ENCODE results near the gene HOXA10.

HOXA10 gene

GRCh38 chr7:27168265-27168947 is 5.7 kb downstream of the HOXA10 start:
- DNase-seq (ENCODE audit: low read depth in 2 of 2), result no peak

GRCh38 chr7:27167916-27168264 is 6.2 kb downstream of the HOXA10 start:
- no peak for DNase-seq (ENCODE audit: low read depth in 2 of 2)

DNA sequence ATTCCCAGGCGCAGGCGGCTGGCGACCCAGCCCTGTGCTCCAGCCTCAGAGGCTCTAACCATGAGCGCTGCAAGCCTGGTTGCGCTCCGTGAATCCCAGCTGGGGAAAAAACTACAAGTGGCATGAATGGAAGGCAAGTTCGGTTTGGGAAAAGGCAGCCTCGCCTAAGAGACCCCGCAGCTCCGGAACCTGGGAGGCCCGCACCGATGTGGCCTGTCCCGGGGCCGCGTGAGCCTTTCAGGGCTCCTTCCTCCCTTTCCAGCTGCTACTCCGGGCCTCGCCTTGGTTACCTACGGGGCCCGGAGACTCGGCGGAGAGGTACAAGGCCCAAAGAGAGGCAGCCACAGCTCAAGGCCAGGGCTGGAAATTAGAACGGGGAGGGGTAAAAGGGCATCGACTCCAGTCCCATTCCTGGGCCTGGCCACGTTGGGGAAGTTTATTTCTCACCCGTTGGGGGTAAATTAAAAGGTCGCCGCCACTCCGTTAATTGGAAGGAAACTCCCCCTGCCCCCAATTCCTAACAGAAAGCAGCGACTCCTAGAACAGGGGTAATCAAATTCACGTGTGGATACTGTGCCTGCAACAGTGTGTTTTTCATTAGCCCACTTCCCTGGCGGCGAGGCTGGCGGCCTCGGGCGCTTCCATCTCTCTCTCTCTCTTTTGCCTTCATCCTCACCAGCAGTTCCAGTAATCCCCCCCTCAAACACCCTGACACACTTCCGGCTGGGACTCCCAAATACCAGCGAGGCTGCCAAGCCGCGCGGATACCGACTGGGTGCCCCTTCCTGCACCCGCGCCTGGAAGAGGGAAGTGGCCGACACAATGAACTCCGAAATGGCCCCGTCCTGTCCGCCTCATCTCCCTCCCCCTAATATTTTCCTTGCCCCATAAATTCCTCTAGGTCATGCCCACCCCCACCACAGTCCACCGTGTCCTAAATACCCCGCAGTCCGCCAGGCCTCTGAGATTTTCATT is 7.3 kb downstream of the HOXA10 start:
- DNase-seq (ENCODE audit: low read depth in 2 of 2), result no peak

GRCh38 chr7:27165996-27166530 is 8.1 kb downstream of the HOXA10 start:
- no peak for DNase-seq (ENCODE audit: low read depth in 2 of 2)

GRCh38 chr7:27165089-27165995 is 8.8 kb downstream of the HOXA10 start, which contains the start of gene HOXA9:
Gene HOXA9 (minus strand): TSS chr7:27165537. CDS start chr7:27165457, 80 bp downstream.
- no peak for DNase-seq (ENCODE audit: low read depth in 2 of 2)

DNA sequence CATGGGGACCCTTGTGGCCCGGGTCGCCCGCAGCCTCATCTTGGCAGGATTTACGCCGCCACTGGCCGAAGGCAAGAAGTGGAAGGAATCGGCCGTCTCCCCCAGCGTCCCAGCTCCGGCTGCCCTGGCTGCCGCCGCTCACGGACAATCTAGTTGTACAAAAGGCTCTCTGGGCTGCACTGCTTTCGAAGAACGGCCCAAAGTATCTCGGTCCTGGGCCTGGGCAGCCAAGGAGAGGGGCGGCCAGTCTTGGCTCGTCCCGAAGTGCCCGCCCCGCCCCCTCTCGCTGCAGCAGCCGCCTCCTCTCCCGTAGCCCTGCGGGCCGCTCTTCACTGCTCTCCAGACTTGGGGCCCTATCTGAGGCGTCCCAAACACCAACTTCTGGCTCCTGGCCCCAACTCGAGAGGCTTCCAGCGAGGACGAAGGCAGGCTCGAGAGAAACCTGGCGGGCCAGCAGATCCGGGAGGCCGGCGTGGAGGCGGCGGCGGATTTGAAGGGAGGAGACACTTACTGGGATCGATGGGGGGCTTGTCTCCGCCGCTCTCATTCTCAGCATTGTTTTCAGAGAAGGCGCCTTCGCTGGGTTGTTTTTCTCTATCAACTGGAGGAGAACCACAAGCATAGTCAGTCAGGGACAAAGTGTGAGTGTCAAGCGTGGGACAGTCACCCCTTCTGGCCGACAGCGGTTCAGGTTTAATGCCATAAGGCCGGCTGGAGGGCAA is 9.6 kb downstream of the HOXA10 start:
- no peak for DNase-seq (ENCODE audit: low read depth in 2 of 2)

GRCh38 chr7:27164045-27164366 is 10.1 kb downstream of the HOXA10 start:
- no peak for DNase-seq (ENCODE audit: low read depth in 2 of 2)

DNA sequence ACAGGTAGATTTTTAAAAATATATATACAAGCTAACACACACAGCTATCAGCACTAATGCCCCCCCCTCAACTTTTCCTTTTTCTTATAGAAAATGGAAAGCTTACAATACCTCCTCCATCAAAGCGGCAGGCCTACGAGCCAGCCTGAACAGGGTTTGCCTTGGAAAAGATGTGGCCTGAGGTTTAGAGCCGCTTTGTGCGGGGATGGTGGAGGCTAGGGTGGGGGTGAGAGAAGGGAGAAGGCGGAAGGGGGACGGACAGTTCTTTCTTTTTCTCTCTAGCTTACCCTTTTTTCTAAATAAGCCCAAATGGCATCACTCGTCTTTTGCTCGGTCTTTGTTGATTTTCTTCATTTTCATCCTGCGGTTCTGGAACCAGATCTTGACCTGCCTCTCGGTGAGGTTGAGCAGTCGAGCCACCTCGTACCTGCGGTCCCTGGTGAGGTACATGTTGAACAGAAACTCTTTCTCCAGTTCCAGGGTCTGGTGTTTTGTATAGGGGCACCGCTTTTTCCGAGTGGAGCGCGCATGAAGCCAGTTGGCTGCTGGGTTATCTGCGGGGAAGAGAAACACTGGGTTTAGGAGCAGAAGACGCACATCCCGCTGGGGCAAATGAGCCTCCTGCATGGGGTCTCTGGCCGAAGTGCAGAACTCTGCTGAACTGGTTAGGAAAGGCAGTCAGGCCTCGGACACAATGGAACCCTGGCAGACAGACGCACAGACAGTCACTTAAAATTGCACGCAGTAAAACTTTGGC is 10.7 kb downstream of the HOXA10 start:
- DNase-seq (ENCODE audit: low read depth in 2 of 2), result no peak

DNA sequence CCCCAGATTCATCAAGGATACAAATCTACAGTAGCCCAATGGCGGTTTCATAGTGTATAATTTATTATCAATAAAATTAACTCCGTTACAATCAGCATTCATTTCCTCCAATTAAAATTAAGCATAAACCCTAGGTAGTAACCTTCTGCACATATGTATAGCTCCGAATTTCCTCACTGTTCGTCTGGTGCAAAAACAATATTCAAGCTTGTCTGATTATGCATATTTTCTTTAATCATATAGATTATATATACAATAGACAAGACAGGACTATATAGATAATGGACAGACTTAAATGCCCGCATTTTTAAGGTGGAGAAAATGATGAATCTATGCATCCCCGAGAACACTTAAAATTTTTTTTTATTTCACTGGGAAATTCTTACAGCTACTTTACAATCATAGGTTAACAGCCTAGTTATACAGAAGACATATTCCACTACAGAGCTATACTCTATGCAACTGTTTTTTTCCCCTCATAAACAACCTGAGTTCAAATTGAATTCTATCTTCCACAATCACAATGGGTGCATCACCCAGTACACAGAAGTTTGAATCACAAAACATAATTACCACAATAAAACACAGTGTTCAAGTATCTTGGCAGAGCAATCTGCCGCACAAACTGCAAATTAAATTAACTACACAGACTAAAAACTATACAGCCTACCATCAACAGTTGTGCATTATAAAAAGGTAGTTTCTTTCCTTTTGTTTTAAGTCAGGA is 11.4 kb downstream of the HOXA10 start:
- DNase-seq (ENCODE audit: low read depth in 2 of 2), result no peak

DNA sequence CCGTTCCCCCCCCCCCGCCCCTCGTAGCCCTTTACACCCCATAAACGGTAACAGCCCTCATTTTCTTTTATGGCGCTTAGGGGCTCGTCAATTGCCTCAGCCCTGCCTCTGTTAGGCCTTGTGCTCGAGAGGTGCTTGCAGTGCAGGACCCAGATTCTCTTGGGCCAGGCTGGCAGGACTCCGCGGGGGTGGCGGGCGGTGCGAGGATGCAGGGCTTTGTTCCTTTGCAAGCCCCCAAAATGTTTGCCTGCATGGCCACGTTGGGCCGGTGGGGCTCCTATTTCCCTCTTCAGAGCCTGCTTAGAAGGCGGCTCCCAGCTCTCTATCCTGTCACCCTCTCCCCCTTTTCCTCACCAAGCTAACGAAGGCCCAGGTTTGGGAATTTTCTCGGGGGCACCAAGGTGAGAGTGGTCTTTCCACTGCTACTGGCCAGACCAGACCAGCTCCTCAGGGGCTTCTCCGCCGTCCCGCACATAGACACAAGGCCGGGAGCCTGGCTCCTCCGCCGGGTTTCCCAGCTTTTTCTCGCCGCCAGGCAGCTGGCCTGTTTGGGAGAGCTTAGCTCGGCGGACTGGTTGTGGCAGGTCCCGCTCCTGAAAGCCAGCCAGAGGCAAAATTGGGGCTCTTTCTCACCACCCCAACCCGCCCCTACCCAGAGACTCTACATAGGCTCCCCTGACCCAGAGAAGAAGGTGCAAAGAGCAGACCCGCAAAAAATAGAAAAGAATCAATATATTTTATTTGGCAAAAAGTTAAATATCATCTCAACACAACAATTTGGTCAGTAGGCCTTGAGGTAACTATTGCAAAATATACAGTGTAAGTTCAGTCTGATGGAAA is 12.2 kb downstream of the HOXA10 start:
- DNase-seq (ENCODE audit: low read depth in 2 of 2), result no peak

GRCh38 chr7:27161214-27161720 is 12.9 kb downstream of the HOXA10 start:
- no peak for DNase-seq (ENCODE audit: low read depth in 2 of 2)

GRCh38 chr7:27160546-27161213 is 13.4 kb downstream of the HOXA10 start:
- peak; percentile 79 to 83 for DNase-seq (ENCODE audit: low read depth in 2 of 2)

DNA sequence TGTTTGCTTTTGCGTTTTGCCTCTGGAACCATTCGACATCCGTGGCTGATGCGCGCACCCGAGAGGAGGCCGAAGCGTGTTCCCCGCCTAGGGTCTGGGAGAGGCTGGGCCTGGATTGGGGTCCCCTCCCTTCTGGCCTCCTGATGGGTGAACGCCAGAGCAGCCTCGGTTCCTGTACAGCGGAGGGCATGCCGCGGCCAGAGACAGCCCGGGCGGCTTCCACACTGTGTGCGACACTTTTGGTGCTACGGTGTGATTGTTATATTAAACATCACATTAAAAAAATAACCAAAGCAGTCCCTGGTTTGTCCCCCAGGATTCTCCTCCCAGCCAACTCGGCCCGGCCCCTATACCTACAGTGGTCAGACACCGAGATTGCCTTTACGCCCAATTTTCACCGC is 14.0 kb downstream of the HOXA10 start:
- no peak for DNase-seq (ENCODE audit: low read depth in 2 of 2)

DNA sequence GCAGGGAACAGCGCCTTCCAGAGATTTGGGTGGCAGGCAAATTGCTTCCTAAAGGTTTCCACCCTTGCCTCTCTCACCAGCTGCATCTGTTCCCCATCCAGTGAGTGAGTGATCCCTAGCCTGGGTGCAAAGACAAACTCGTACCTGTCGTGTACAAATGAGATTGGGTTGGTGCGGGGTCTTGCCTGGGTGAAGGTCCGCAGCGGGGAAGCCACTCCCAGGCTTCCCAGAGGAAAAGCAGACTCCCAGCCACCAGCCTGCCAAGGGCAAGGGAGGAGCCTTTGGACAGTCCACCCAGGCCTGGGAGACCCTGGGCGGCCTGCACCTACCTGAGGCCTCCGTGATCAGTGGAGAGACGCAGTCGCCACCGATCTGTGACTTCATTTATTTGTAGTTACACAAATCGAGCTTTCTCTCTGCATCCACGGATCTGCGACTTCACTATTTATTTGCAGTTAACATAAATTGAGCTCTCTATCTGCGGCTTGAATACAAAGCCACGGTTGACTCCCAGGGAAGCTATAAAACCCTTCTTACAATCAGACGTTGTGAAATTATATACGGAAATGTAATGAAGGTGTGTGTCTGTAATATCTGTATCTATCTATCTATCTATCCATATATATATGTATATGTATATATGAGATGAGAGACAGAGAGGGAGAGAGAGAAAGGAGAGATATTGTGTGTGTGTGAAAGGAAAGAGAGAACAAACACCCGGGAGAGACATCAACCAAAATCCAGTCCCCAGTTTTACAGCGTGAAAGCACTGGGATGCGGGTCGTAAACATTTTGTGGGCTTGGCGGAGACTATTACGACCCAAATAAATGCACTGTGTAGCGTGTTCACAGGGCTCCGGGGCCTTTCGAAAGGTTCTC is 14.6 kb downstream of the HOXA10 start:
- DNase-seq (ENCODE audit: low read depth in 2 of 2), result no peak

DNA sequence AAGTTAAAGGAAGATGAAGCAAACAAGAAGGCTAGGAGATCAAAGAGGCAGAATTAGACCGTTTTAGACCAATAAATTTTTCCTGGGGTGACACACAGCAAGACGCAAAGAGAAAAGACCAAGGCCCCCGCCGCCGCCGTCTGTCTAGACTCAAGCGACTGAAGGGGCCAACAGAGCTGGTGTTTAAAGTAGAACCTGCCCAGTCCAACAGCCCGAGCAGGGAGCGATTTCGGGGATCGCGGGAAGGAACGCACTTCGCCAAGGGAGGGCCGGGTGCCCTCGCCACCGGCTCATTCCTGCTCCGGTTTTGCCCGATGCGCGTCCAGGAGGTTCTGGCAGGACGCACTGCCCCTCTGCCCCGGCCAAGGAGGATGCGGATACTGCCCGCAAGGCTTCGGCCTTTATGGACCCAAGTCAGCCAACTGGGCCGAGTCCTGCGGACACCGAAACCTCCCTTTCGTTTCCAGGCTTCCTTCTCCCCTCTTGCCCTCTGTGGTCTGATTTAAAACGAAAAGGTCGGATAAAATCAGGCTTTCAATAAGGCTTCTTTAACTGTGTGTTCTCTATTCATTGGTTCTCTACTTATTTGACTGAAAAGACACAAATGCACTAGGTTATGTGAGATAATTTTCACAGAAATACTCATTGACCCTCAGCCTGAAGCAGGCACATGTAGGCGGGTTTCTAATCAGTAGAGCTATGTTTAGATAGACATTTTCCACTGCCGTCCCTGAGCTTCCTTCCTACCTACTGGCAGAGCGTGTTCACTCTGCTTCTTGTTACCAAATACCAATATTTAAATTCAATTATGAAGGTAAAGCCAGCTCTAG is 15.5 kb downstream of the HOXA10 start:
- DNase-seq (ENCODE audit: low read depth in 2 of 2), result no peak

Data from stimulated activated CD8-positive, alpha-beta memory T cell treated with anti-CD3 and anti-CD28 coated beads, Interleukin-7, amount 100 ng/mL, for 1 hour (primary cell).